Choroid plexus epithelial cell (primary cell): ENCODE results near the gene TRIM54.

Experiments
- DNase-seq: peaks from one replicate; pipeline ENCODE4 v3.0.0-alpha.2; 2010; ENCODE audit warnings: low read depth
- H3K4me3 ChIP-seq: 2 replicates; pipeline ENCODE4 v1.5.1; 2011; ENCODE audit warnings: low read depth, mild to moderate bottlenecking, control low read depth, low read length, moderate library complexity
- CTCF ChIP-seq: conservative IDR thresholded peaks from 2 replicates; pipeline ENCODE4 v1.5.1; 2011; ENCODE audit warnings: low read depth, mild to moderate bottlenecking, control low read depth, inconsistent platforms, low read length, moderate library complexity

The TRIM54 gene

GRCh38 chr2:27282892-27283291 is 663 bp downstream of the TRIM54 start:
- H3K4me3 ChIP-seq, result no peak overlapping the region
- DNase-seq, result no peak
- TF ChIP-seq CTCF, result no peak

- TF ChIP-seq CTCF, result no peak
- no peak for DNase-seq
- no peak overlapping the region for H3K4me3 ChIP-seq
Observed at GRCh38 chr2:27284996-27285395, 2.8 kb downstream of the TRIM54 start.

- DNase-seq, result no peak
- no peak for TF ChIP-seq CTCF
- no peak overlapping the region for H3K4me3 ChIP-seq
Observed at GRCh38 chr2:27285481-27285880, 3.3 kb downstream of the TRIM54 start.

GRCh38 chr2:27288610-27289009 is 6.4 kb downstream of the TRIM54 start:
- no peak for DNase-seq
- TF ChIP-seq CTCF, result no peak
- H3K4me3 ChIP-seq, result no peak overlapping the region

GRCh38 chr2:27290549-27290948 is 8.3 kb downstream of the TRIM54 start:
- no peak for TF ChIP-seq CTCF
- no peak overlapping the region for H3K4me3 ChIP-seq
- DNase-seq, result no peak

- DNase-seq, result no peak
- TF ChIP-seq CTCF, result no peak
- no peak overlapping the region for H3K4me3 ChIP-seq
Observed at GRCh38 chr2:27291865-27292264, 9.6 kb downstream of the TRIM54 start.

GRCh38 chr2:27294928-27295327 is 12.7 kb downstream of the TRIM54 start:
- DNase-seq, result no peak
- no peak for TF ChIP-seq CTCF
- no peak overlapping the region for H3K4me3 ChIP-seq
